Esophagus squamous epithelium (tissue), 5 donors: ENCODE results near the gene PDGFD. TPM values are rescaled to one million over a fixed set of nuclear protein-coding genes. Genes with fewer than 3 reads are reported as not detected.

Experiments
- DNase-seq: peaks from one replicate; lab custom pipeline; 2025; lab: John Stamatoyannopoulos, UW
- H3K27ac ChIP-seq, 4 donors: fragments of 200-600 bp; sonication (generic); one replicate each; pipeline ENCODE4 v1.5.1; 2016 to 2019; ENCODE audit warnings: mild to moderate bottlenecking in 1 of 4
- H3K27me3 ChIP-seq, 4 donors: fragments of 200-600 bp; sonication (generic); 1 replicate in 3 of 4; 2 replicates in 1 of 4; pipeline versions ENCODE4 v1.5.1 to v1.6.0; 2017 to 2021; ENCODE audit warnings: antibody characterized with exemption in 1 of 4
- H3K36me3 ChIP-seq, 3 donors: fragments of 200-600 bp; sonication (generic); one replicate each; pipeline ENCODE4 v1.5.1; 2016 to 2019
- H3K4me1 ChIP-seq, 3 donors: fragments of 200-600 bp; sonication (generic); one replicate each; pipeline ENCODE4 v1.5.1; 2017 to 2019
- H3K4me3 ChIP-seq, 4 donors: fragments of 200-600 bp; sonication (generic); 1 replicate in 3 of 4; 2 replicates in 1 of 4; pipeline ENCODE4 v1.5.1; 2016 to 2019; ENCODE audit warnings: mild to moderate bottlenecking in 2 of 4, moderate library complexity in 1 of 4
- H3K9me3 ChIP-seq, 3 donors: fragments of 200-600 bp; sonication (generic); one replicate each; pipeline ENCODE4 v1.5.1; 2016 to 2019
- POLR2A ChIP-seq, 4 donors: fragments of 450-650 bp; IDR thresholded peaks; one replicate each; pipeline ENCODE4 v1.6.1; 2017; ENCODE audit warnings: antibody characterized with exemption in 4 of 4, mild to moderate bottlenecking in 4 of 4, moderate library complexity in 3 of 4
- WGBS, 2 donors: methylation state at CpG; one replicate each; pipeline ENCODE4 v1.1.5; 2018; 5-methylcytosine and 5-hydroxymethylcytosine counted together
- intact Hi-C: fragments of 100-400 bp; cut with DNase I; formaldehyde crosslinking; loops from one replicate; pipeline ENCODE4 v1.15.0; 2022
- total RNA-seq, 4 donors: library from RNA; depleted of rRNA; stranded (reverse); fragments of >200 nt; gene quantifications; one replicate each; pipeline ENCODE4 v1.1.0, GENCODE V29; 2016
- TF ChIP-seq, protein P1 (sequence below), 6 experiments: fragments of 450-650 bp in 4 of 6; fragments of 200-600 bp in 2 of 6; sonication (generic) in 2 of 6; IDR thresholded peaks; one replicate each; pipeline ENCODE4 v1.5.1; 2016 to 2019; ENCODE audit warnings: antibody characterized with exemption in 6 of 6, mild to moderate bottlenecking in 4 of 6, moderate library complexity in 4 of 6
- donor health status: DM: yes; HTN: yes; CAD: no.

PDGFD gene
- total RNA-seq, 4 donors from 2014 or later = 0.27 to 1.9 (median 1.1) TPM

GRCh38 chr11:103993507-103993906 is 170.4 kb downstream of the PDGFD start:
- Histone ChIP-seq H3K36me3 (no peaks in the 10 kb centered on the region), H3K27me3 (peaks cover 0 to 18% (median 0%) of the 10 kb centered on the region in 4 donors), H3K27ac (no peak overlapping the region), H3K4me3 (no peak overlapping the region), H3K9me3 (no peaks in the 10 kb centered on the region), H3K4me1 (no peaks in the 10 kb centered on the region)
- TF ChIP-seq, protein P1, sequence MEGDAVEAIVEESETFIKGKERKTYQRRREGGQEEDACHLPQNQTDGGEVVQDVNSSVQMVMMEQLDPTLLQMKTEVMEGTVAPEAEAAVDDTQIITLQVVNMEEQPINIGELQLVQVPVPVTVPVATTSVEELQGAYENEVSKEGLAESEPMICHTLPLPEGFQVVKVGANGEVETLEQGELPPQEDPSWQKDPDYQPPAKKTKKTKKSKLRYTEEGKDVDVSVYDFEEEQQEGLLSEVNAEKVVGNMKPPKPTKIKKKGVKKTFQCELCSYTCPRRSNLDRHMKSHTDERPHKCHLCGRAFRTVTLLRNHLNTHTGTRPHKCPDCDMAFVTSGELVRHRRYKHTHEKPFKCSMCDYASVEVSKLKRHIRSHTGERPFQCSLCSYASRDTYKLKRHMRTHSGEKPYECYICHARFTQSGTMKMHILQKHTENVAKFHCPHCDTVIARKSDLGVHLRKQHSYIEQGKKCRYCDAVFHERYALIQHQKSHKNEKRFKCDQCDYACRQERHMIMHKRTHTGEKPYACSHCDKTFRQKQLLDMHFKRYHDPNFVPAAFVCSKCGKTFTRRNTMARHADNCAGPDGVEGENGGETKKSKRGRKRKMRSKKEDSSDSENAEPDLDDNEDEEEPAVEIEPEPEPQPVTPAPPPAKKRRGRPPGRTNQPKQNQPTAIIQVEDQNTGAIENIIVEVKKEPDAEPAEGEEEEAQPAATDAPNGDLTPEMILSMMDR (IDR thresholded peaks at IDR 0.05) = no peak
- no peak for TF ChIP-seq POLR2A (IDR thresholded peaks at IDR 0.05)
- DNase-seq = no peak
- intact Hi-C loops = no loop called here

DNA sequence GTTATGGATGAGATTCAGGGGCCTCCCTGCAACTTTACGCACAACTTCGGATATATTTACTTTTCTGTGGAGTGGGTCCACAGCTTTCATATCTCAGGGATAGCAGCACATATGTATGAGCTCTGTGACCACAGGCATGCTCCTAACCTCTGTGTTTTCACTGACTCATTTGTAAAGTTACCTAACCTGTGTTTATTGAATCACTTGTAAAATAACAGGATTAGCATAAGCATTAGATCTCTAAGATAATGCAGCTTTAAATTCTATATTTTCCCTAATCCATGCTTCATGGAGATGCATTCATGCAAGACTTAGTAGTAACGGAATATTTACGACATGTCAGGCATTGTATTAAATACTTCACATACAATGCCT is 175.4 kb downstream of the PDGFD start:
- Histone ChIP-seq H3K9me3 (no peaks in the 10 kb centered on the region), H3K36me3 (no peaks in the 10 kb centered on the region), H3K4me3 (no peak overlapping the region), H3K27me3 (peaks cover 0 to 6% (median 0%) of the 10 kb centered on the region in 4 donors), H3K27ac (no peak overlapping the region), H3K4me1 (peaks cover 0 to 4% (median 0%) of the 10 kb centered on the region in 3 donors)
- no peak for DNase-seq
- intact Hi-C loops = no loop called here
- no peak for TF ChIP-seq POLR2A (IDR thresholded peaks at IDR 0.05)
- TF ChIP-seq, protein P1 (IDR thresholded peaks at IDR 0.05) = no peak
- 45 to 51% methylated on average over 4 of the region's 4 CpGs for WGBS, 2 donors

GRCh38 chr11:103987629-103988594 is 176.0 kb downstream of the PDGFD start:
- TF ChIP-seq, protein P1 (IDR thresholded peaks at IDR 0.05) = no peak
- TF ChIP-seq POLR2A (IDR thresholded peaks at IDR 0.05) = no peak
- Histone ChIP-seq H3K36me3 (no peaks in the 10 kb centered on the region), H3K27me3 (peaks cover 0 to 6% (median 0%) of the 10 kb centered on the region in 4 donors), H3K4me3 (no peak overlapping the region), H3K9me3 (no peaks in the 10 kb centered on the region), H3K27ac (no peak overlapping the region), H3K4me1 (peaks cover 0 to 4% (median 0%) of the 10 kb centered on the region in 3 donors)
- DNase-seq = no peak
- WGBS, 2 donors = 71 to 74% methylated on average over 9 of the region's 9 CpGs
- intact Hi-C loops = no loop called here

- no peak for DNase-seq
- Histone ChIP-seq H3K27me3 (peaks cover 0 to 6% (median 0%) of the 10 kb centered on the region in 4 donors), H3K27ac (no peak overlapping the region), H3K4me1 (peaks cover 0 to 4% (median 0%) of the 10 kb centered on the region in 3 donors), H3K36me3 (no peaks in the 10 kb centered on the region), H3K4me3 (no peak overlapping the region), H3K9me3 (no peaks in the 10 kb centered on the region)
- TF ChIP-seq, protein P1 (IDR thresholded peaks at IDR 0.05) = no peak
- no peak for TF ChIP-seq POLR2A (IDR thresholded peaks at IDR 0.05)
- WGBS, 2 donors = 64 to 86% methylated on average over 1 of the region's 1 CpG
- intact Hi-C loops = no loop called here
Measured at GRCh38 chr11:103985041-103985440, 178.9 kb downstream of the PDGFD start.

GRCh38 chr11:103980108-103980507 is 183.8 kb downstream of the PDGFD start:
- intact Hi-C loops = no loop called here
- peaks cover 0 to 3% (median 0%) of the 10 kb centered on the region in 4 donors for H3K27me3 ChIP-seq
- H3K4me3 ChIP-seq = no peak overlapping the region
- no peaks in the 10 kb centered on the region for H3K36me3 ChIP-seq
- no peaks in the 10 kb centered on the region for H3K9me3 ChIP-seq
- H3K27ac ChIP-seq = no peak overlapping the region
- no peak for TF ChIP-seq POLR2A (IDR thresholded peaks at IDR 0.05)
- TF ChIP-seq, protein P1 (IDR thresholded peaks at IDR 0.05) = no peak
- WGBS, 2 donors = 70 to 87% methylated on average over 1 of the region's 1 CpG
- DNase-seq = no peak
- no peaks in the 10 kb centered on the region for H3K4me1 ChIP-seq
